Measurements from ENCODE around the gene TRAPPC2.

Gene TRAPPC2

DNA sequence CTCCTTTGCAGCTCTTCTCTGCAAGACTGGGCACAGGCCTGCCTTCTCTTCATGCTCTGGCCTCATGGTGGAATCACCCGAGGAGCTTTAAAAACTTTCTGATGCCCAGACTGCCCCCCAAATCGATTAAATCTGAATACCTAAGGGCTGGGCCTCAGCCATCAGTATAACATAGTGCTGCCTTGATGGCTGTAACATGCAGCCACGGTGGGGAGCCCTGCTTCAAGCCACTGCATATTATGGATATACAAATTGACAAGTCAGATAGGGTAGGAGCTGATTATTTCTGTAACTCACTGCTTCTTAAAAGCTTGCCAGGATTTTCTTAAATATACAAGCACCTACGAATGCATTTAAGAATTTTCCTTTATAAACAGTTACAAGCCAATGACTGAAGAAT lies 42.0 kb upstream of the TRAPPC2 start:
- H3K36me3 ChIP-seq (ENCODE audit: control insufficient read depth, low read length) = peaks cover 36% of the 10 kb centered on the region
- H3K27ac ChIP-seq (ENCODE audit: low read depth, low read length) = no peak overlapping the region
- H3K79me2 ChIP-seq (ENCODE audit: control insufficient read depth, low read length) = no peaks in the 10 kb centered on the region
- no peaks in the 10 kb centered on the region for H3K9me2 ChIP-seq (replicated peaks; ENCODE audit: control insufficient read depth, low read length)
- no peak for TF ChIP-seq EZH2phosphoT487 (IDR thresholded peaks at IDR 0.05; ENCODE audit: borderline replicate concordance, low read length)
- TF ChIP-seq, protein P1, sequence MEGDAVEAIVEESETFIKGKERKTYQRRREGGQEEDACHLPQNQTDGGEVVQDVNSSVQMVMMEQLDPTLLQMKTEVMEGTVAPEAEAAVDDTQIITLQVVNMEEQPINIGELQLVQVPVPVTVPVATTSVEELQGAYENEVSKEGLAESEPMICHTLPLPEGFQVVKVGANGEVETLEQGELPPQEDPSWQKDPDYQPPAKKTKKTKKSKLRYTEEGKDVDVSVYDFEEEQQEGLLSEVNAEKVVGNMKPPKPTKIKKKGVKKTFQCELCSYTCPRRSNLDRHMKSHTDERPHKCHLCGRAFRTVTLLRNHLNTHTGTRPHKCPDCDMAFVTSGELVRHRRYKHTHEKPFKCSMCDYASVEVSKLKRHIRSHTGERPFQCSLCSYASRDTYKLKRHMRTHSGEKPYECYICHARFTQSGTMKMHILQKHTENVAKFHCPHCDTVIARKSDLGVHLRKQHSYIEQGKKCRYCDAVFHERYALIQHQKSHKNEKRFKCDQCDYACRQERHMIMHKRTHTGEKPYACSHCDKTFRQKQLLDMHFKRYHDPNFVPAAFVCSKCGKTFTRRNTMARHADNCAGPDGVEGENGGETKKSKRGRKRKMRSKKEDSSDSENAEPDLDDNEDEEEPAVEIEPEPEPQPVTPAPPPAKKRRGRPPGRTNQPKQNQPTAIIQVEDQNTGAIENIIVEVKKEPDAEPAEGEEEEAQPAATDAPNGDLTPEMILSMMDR (IDR thresholded peaks at IDR 0.05; ENCODE audit: low read depth, low read length, poor library complexity, severe bottlenecking) = no peak
- no peaks in the 10 kb centered on the region for H3K9me3 ChIP-seq (ENCODE audit: control insufficient read depth, insufficient read depth, low read length)
- no peaks in the 10 kb centered on the region for H3F3A ChIP-seq (ENCODE audit: control insufficient read depth, insufficient read depth)
- no peaks in the 10 kb centered on the region for H3K27me3 ChIP-seq (ENCODE audit: control insufficient read depth, low read length)
- H3K4me1 ChIP-seq (ENCODE audit: control insufficient read depth, low read length) = peaks cover 8% of the 10 kb centered on the region
- no peak overlapping the region for H3K4me3 ChIP-seq (ENCODE audit: low read length)
- no peak overlapping the region for H3K4me2 ChIP-seq (ENCODE audit: low read length)
- H4K20me1 ChIP-seq (ENCODE audit: control insufficient read depth, insufficient read depth, low read depth, low read length) = no peaks in the 10 kb centered on the region

DNA sequence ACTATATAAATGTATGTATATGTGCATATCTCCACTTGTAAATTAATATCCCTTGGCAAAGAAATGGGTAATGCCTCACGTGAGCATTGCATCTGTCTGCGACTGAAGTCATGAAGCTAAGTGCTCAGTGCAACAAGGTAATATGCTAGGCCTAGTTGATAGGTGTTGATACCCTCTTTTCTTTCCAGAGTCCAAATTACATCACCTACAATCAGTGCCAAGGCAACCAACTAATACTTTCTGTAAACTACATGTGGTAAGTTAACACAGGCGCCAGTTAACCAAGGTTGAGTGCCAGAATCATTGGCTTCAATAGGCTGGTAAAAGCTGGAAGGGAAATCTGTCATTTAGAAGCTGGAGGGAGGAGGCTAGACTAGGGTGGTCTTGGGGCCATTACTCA lies 41.4 kb upstream of the TRAPPC2 start:
- no peaks in the 10 kb centered on the region for H3K27me3 ChIP-seq (ENCODE audit: control insufficient read depth, low read length)
- no peaks in the 10 kb centered on the region for H3K9me2 ChIP-seq (replicated peaks; ENCODE audit: control insufficient read depth, low read length)
- H3K27ac ChIP-seq (ENCODE audit: low read depth, low read length) = no peak overlapping the region
- no peaks in the 10 kb centered on the region for H3K9me3 ChIP-seq (ENCODE audit: control insufficient read depth, insufficient read depth, low read length)
- no peaks in the 10 kb centered on the region for H3K79me2 ChIP-seq (ENCODE audit: control insufficient read depth, low read length)
- H3K4me2 ChIP-seq (ENCODE audit: low read length) = no peak overlapping the region
- peaks cover 42% of the 10 kb centered on the region for H3K36me3 ChIP-seq (ENCODE audit: control insufficient read depth, low read length)
- H3F3A ChIP-seq (ENCODE audit: control insufficient read depth, insufficient read depth) = no peaks in the 10 kb centered on the region
- TF ChIP-seq, protein P1 (IDR thresholded peaks at IDR 0.05; ENCODE audit: low read depth, low read length, poor library complexity, severe bottlenecking) = no peak
- TF ChIP-seq EZH2phosphoT487 (IDR thresholded peaks at IDR 0.05; ENCODE audit: borderline replicate concordance, low read length) = no peak
- H3K4me1 ChIP-seq (ENCODE audit: control insufficient read depth, low read length) = peaks cover 5% of the 10 kb centered on the region
- no peaks in the 10 kb centered on the region for H4K20me1 ChIP-seq (ENCODE audit: control insufficient read depth, insufficient read depth, low read depth, low read length)
- no peak overlapping the region for H3K4me3 ChIP-seq (ENCODE audit: low read length)

DNA sequence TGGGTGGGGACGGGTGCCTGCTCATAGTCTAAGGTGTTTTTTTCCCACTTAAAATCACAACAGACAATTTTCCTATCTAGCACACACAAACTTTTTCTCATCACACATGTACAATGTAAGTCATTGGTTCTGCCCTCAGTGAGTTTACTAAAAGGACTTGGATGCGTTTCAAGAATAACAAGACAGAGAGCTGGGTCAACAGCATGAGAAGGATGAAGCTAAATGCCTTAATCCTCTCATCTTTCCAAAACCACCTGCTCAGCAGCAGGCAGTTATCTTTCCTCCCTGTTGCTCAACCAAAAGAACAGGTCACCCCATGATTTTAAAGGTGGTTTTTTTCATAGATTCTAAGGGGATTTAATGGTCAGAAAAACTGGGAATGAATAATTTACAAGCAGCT lies 40.3 kb upstream of the TRAPPC2 start:
- TF ChIP-seq, protein P1 (IDR thresholded peaks at IDR 0.05; ENCODE audit: low read depth, low read length, poor library complexity, severe bottlenecking) = no peak
- no peak for TF ChIP-seq EZH2phosphoT487 (IDR thresholded peaks at IDR 0.05; ENCODE audit: borderline replicate concordance, low read length)
- Histone ChIP-seq H3K36me3 (ENCODE audit: control insufficient read depth, low read length) (peaks cover 53% of the 10 kb centered on the region), H3F3A (ENCODE audit: control insufficient read depth, insufficient read depth) (no peaks in the 10 kb centered on the region)

More for the DNA sequence above, 40.3 kb upstream of the TRAPPC2 start:
- H3K27me3 ChIP-seq (ENCODE audit: control insufficient read depth, low read length) = no peaks in the 10 kb centered on the region
- no peak overlapping the region for H3K4me2 ChIP-seq (ENCODE audit: low read length)
- no peak overlapping the region for H3K4me3 ChIP-seq (ENCODE audit: low read length)
- H3K9me2 ChIP-seq (replicated peaks; ENCODE audit: control insufficient read depth, low read length) = no peaks in the 10 kb centered on the region
- H3K9me3 ChIP-seq (ENCODE audit: control insufficient read depth, insufficient read depth, low read length) = no peaks in the 10 kb centered on the region
- H3K4me1 ChIP-seq (ENCODE audit: control insufficient read depth, low read length) = no peaks in the 10 kb centered on the region
- no peaks in the 10 kb centered on the region for H4K20me1 ChIP-seq (ENCODE audit: control insufficient read depth, insufficient read depth, low read depth, low read length)
- no peaks in the 10 kb centered on the region for H3K79me2 ChIP-seq (ENCODE audit: control insufficient read depth, low read length)
- no peak overlapping the region for H3K27ac ChIP-seq (ENCODE audit: low read depth, low read length)

Data from DOHH2 (cell line).